Muscle of arm (tissue), 12 donors: ENCODE results near the gene LPP. TPM values are rescaled to one million over a fixed set of nuclear protein-coding genes. Genes with fewer than 3 reads are reported as not detected.

ENCODE experiments used
- DNase-seq: peaks from one replicate; pipeline ENCODE4 v3.0.0-alpha.2; 2013
- polyA plus RNA-seq, 12 donors: library from polyadenylated mRNA; unstranded; fragments of 120-200 nt; gene quantifications; one replicate each; pipeline ENCODE4 v1.2.1, GENCODE V29; 2013; ENCODE audit not compliant: insufficient read length in 12 of 12

Gene LPP
- polyA plus RNA-seq, 12 donors = 13.8 to 39.6 (median 16.4) TPM; not detected in 1

DNA sequence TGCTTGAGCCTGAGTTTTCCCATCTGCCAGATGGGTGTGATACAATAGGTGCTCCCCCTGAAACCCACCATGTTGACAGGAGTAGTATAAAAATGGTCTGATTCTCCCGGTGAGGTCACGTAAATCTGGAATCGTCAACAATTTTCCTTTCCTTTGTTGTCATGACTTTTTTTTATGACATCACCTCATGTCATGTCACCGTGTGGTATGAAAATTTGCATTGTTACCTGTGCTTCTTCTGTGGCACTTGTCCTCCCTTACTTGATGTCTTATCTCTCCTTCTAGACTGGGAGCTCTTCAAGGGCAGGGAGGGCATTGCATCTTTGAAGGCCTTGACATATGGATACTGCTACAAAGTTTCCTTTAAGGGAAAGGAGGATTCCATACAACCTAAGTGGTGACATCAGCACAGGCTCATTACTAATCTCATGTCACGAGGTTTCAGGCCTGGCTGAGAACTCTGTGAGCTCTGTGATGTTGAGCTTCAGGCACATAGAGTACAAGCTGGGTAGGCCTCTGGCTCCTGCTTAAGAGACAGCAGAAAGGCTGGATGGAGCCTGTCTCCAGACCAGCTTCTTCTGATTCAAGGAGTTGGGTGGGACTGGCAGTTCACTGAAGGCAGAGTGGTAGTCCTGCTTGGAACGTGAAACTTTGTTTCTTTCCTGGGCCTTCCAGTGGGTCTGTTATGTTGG, 66.3 kb downstream of the LPP start:
- no peak for DNase-seq

DNA sequence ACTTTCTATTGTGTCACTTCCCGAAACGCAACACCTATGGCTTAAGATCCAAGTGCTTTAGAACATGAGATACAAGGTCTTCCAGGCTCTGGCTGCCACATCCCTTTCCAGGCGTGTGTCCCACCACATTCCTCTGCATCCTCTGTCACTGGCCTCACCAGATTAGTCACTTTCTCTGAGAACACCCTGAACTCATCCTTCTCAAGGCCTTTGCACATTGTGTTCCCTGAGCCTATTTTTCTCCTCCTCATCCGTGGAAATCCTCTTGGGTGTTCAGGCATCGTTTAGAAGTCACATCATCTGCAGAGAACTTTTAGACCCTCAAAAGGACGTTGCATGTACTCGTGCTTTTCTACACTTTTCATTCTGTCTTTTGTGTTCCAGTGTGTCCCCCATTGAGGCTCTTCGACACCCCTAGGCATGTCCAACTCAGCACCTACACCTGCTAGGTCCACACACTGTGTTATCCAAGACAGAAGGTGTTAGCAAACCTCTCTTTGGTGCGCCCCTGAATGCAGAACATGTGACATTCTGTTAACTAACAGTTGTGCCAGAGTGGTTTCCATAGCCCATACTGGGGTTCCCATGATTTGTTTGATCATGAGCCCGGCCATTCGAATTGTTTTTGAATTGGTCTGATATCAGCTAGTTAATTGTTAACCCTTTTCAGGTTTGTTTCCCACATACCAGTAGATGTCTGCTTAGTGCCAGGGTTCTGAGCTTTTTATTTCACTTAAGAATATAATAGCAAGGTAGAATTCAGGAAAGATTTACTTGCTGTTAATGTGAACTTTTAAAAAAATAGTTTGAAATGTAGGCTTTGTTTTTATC, 67.2 kb downstream of the LPP start:
- DNase-seq = no peak

DNA sequence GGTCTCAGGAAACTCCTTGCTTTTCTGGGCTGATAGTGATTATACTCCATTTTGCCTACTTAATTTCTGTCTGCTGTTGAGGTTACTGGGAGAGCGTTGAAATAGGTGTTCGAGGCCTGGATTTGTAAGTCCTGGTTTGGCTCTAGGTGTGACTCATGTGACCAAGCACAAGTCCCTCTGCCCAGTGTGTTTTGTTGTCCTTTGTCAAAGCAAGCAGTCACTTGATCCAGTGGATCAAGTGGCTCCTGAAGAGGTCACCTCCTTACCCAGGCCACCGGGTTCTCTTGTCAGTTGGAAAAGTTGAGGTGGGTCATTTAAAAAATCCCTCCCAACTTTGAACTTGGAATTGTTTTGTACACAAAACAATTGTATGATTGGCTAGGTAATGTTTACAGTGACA, 70.0 kb downstream of the LPP start:
- no peak for DNase-seq

DNA sequence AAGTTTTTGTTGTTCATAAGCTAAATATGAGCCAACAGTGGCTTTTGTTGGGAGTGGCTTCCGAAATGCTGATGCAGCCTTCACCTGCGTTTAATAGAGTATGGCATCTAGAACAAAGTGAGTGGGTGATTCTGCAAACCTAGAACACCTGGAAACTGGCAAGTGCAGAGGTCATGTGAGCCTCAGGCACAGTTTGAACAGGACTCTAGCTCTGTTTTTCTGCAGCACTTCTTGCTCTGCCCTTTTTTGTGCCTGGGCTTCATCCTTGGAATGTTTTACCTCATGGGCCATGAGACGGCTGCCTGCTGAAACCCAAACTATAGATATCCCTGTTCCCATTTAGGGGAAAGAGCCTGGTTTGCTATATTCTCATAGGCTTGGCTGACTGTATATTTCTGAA, 73.5 kb downstream of the LPP start:
- no peak for DNase-seq

DNA sequence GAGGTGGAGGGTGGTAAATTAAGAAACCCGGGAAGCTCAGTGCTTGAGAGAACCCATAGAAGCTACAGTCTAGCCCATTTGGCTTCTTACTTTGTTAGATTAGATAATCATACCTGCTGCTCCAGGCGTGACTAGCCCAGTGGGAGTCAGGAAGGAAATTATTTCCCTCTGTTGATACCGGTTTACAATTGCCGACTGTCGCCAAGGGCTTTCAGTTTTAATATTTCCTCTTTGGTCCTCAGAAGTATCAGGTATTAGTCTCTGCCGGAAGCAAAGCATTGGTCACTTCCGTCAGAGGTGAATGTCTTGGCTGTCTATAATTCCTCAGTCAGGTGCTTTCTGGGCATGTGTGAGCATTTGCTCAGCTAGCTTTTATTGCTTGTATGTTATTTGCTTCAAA, 75.2 kb downstream of the LPP start:
- no peak for DNase-seq

DNA sequence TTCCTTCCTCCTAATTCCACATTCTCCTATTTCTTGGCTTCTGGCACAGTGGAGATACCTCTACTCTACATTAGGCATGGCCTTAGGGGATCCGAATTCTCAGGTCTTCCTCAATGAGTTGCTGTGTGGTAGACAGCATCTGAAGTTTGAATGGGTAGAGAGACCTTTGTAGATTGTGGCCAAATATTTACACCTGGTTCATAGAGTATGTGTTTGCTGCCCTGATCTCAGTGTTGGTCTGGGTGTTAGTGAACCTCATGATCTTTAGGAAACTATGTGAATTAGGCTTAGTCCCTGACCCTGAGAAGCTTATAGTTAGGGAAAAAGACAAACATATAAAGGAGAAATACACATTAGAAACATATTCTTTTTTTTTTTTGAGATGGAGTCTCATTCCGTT, 75.8 kb downstream of the LPP start:
- DNase-seq = no peak

DNA sequence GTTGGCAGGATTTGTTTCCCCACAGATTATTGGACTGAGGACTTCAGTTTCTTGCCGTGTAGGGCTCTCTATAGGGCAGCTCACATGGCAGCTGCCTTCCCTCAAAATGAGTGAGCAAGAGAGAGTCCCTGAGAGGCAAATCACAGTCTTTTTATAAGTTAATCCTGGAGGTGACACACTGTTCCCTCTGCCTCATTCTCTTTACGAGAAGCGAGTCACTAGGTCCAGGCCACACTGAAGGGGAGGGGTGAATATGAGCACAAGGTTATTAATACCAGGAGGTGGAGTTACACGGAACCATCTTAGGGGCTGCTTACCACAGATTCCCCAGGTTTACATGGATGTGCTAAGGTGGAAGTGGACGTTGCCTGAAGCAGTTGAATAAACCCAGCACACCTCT, 77.0 kb downstream of the LPP start:
- DNase-seq = no peak

DNA sequence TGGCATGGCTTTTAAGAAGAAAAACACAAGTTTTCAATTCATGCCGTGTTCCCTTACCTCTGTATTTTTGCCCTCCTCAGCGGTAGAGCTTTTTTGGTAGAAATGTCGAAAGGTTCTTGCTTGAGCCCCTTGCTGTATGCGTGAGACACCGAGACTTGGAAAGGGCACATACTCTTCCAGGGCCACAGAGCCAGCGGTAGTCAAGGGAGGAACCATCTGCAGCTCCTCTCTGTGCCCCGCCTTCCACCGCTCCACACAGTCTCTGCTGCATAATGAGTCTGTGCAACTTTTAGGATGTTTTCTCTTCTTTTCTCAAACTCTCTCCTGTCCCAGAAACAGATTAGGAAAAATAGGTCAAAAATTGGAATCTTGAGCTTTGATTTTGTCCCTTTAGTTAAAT, 77.5 kb downstream of the LPP start:
- DNase-seq = no peak

DNA sequence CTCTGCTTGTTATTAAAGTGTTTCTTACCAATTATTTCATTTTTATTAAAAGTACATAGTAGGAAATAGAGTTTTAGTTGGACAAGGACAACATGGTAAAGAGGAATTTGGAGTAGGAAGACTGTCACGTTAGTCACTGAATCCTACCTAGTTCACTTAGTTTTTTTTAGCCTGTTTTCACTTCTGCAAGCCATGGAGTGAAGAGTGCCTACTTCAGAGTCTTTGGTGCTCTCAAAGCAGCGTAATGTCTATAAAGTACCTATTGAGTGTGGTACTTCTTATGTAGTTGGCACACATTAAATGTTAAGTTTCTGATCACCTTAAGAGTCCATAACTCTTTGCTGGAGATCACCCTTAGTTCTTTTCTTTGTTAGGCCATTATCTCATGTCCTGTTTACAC, 78.7 kb downstream of the LPP start:
- DNase-seq = no peak

DNA sequence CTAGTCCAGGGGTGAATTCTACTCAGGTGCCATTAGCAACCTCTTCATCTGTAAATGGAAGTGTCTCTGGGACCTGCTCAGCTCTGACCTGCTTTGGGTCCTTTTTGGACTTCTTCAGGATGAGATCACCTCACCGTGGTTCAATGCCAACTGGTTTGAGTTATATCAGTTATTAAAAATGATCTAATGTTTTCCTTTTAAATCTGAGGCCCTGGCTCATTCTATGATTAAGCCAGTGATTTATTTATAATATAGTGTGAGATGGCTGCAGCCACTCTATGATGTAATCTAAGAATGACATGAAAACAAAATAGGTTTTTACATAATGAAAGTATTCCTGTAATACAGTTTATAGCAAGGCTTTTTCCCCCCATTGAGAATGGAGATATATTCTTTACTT, 79.4 kb downstream of the LPP start:
- no peak for DNase-seq

DNA sequence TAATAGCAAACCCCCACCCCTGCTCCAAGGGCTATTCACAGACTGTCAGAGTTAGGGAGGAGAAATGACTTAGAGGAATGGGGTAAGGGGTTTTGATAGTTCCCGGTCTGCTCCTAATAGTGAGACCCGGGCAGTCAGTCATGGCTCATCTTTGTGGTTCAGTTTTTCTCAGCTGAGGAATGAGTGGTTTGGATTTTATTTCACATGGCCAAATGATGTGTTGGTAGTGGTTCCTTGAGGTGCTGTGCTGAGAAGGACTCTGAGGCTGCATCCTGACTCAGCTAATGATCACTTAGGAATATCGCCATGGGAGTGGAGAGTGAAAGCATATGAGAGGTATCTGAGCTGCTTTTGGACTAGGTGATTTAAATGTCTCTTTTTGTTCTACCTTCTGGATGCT, 80.2 kb downstream of the LPP start:
- DNase-seq = no peak

DNA sequence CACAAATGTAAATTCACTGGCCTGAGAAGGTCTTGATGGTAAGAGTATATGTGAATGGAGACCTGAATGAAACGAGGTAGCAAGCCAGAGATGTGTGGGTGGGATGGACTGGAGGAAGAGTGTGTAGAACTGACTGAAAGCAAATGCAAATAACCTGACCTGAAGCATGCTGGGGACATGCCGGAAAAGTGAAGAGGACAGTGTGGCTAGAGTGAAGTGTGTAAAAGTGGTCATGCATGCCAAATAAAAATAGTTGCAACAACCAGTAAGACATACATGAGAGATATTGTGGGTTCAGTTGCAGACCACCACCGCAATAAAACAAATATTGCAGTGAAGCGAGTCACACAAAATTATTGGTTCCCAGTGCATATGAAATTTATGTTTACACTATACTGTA, 82.3 kb downstream of the LPP start:
- no peak for DNase-seq

DNA sequence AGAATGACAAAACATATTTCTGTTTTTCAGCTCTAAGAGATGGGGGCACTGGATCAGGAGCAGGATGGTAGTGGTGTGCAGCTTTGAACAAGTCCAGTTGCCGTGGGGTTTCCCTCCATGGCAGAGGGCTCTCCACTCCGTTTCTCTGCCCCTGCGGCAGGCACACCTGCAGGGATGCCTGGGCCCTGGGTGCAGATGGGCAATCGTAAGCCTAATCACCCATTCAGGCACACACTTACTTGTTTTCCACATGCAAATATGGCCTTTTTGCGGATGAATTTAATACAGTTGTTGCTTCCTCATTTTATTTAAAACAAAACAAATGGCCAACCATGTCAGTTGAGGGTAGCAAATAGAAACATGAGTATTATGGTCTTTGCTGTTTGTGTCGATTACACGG, 85.1 kb downstream of the LPP start:
- DNase-seq = no peak

DNA sequence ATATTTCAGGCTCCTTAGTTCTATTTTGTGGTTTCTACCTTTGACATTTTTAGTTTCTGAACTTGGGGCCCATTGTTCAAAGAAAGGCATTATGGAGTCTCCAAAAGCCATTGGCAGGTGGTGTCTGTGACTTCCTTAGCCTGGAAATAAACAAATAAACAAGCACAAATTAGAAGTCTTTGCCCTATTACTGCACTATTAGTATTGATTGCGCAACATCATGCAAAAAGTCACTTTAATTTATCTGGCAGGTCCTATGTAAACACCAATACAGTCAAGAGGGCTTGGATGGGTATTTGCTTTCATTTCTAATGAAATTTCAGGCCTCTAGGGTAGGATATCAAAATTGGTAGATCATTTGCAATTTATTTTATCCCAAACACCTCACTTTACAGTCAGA, 85.6 kb downstream of the LPP start:
- DNase-seq = no peak

DNA sequence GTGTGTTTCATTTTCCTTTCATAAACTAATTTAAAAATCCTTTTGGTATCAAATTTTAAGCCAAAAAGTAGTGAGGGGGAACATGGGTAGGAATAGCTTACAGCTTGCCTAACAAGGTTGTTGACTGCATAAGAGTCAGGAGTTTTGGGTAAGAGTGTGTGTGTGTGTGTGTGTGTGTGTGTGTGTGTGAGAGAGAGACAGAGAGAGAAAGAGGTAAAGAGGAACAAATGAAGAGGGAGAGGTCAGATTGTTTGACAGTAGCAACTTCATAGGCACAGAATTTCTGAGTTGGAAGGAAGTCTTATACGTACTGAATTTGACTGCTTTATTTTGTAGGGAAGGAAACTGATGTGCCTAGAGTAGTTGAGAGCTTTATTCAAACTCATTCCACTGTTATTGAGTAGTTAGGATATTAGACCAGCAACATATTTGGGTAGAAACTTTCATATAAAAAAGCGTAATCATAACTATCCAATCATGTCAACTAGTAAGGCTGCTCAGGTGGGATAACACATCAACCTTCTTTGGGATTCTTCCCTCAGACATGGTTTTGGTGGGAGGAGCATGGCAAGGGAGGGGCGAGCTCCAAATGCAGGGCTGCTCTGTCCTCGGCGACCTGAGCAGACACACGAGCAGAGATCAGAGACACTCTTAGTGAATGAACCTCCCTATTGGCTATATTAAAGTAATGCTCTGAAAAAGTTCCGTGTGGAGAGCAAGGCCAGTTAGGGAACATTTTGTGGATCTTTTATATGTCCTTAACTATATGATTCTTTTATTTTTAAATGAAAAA, 86.4 kb downstream of the LPP start:
- no peak for DNase-seq

DNA sequence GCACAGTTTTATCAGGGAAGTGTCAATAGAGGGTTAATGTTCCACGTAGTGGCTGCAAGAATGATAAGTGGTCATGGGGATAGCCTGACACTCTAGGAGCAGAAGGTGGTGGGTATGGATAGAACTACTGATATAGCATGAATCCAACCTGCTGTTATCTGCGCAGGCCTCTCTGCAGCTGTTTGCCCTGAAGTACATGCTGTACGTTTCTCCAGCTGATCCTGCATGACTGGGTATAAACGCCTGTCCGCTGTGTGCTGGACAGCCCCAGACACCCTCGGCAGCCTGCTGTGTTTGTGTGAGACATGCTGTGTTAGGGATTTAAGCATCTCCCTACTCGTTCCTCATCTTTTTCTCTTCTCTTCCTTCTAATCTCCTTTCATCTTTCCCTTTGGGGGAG, 87.1 kb downstream of the LPP start:
- peak; percentile 30 for DNase-seq

DNA sequence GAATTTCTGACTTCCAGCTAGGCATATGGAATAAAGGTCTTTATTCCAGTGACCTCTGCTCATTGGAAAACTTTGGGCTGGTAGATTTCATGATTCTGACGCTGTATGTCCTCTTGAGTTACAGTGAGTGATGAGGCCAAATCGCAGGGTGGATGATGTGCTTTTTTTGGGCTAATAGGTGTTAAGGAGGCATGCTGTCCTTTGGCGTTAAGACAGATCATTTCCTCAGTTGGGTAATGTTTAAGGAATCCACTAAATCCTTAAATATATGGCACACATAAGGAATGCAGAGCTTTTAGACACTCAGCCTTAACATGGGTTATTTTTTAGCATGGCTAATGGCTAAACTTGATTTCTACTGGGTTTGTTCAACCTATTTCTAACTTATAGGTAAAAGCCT, 87.9 kb downstream of the LPP start:
- no peak for DNase-seq

DNA sequence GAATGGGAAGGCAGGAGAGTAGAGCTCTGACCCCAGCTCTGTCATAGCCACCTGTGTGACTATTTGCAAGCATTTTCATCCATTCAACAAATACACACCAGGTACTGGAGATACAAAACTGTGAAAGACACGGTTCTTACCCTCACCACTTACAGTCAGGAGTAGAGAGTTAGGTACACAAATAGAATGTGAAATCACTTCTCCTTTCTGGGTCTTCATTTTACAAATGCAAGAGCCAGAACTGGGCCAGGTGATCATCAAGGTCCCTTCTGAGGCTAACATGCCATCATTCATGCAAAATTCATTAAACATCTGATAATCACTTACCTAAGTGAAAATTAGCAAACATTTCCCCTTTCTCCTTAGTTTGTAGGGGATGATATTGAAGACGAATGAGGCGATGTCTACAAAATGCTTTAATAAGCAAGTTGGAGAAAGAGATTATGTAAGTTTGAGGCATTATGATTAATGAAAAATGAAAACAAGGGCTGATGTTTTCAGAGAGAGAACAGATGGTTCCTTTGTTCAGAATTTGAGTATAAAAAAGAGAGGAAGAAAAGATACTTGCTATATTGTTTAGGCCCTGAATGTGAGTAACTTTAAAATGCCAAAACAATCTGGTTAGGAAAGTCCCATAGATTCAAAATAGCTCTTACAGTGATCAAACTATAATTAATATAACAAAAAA, 88.6 kb downstream of the LPP start:
- DNase-seq = no peak

DNA sequence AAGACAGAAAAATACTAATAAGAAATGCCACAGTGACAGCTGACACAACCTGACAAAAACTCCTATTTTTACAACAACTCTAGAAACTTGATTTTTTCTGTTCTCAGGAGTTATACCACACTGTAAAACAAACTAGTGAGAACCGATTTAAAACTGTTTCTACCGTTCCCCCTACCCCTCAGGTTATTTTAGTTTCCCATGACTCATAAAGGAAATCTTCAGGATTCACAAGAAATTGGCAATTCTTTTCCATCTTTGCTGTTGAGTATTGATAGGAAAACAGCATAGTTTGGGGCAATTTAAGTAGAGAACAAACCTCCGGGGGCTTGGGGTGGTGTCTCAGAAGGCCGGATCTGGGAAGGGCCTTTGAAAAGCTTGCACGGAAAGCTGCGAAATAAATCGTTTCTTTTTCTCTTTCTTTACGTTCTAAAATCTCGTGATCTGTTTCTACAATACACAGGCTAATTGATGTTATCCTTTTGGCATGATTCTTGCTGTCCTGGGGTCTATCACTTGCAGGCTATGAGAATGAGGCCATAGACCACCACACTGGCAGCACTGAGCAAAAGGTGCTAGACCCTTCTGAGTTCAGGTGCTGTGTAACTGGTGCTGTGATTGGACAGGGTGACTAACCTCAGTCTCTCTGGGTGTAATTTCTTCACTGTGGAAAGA, 89.3 kb downstream of the LPP start:
- no peak for DNase-seq

DNA sequence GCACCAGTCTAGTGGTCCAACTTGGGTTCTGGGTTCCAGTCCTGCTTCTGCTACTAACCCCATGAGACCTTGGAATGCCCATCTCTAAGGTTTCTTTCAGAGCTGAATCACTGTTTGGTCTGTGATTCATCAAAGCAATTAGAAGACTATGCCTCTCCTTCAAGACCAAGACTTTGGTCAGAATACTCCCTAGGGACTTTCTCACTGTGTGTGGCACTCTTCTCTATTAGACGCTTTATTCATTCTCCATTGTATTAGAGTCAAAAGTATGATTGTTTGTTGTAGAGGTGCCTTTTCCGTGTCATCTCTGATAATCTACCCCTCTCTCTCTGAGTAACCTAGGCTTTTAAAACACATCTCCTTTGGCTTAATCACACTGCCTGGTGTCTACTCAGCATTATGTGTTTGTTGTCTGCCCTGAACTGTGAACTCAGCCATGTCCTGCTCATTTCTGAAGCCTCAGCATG, 90.5 kb downstream of the LPP start:
- DNase-seq = no peak

DNA sequence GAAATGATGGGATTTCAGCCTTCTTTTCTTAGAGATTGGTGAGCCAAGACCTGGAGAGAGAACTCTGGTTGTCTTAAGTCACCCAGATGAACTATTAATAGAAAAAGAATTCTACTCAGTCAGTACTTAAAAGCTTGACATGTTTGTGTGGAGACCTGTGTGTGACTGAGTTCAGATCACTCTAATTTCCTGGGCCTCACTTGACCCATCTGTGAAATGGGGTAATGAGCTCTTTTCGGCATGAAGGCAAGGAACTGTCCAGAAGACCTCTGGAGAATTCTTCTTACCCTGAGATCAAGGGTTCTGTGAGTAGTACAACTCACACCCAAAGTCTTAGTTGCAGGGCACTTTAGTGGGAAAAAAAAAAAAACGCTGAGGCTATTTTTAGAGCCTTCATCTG, 92.9 kb downstream of the LPP start:
- DNase-seq = no peak
